ENCODE data around the gene RTN4.

GRCh38 chr2:55043841-55044240 lies 6.4 kb downstream of the RTN4 start:
- no peak for TF ChIP-seq EGR1 (IDR thresholded peaks at IDR 0.05)
- no peak for TF ChIP-seq TAF1 (IDR thresholded peaks at IDR 0.05; ENCODE audit: low read depth)
- no peak for TF ChIP-seq EP300 (IDR thresholded peaks at IDR 0.05; ENCODE audit: borderline replicate concordance)
- no peak for TF ChIP-seq TEAD4 (IDR thresholded peaks at IDR 0.05)
- TF ChIP-seq CEBPB (IDR thresholded peaks at IDR 0.05), result no peak
- TF ChIP-seq MAX (IDR thresholded peaks at IDR 0.05), result no peak
- TF ChIP-seq YY1 (IDR thresholded peaks at IDR 0.05; ENCODE audit: low read depth), result no peak
- TF ChIP-seq, protein P1, sequence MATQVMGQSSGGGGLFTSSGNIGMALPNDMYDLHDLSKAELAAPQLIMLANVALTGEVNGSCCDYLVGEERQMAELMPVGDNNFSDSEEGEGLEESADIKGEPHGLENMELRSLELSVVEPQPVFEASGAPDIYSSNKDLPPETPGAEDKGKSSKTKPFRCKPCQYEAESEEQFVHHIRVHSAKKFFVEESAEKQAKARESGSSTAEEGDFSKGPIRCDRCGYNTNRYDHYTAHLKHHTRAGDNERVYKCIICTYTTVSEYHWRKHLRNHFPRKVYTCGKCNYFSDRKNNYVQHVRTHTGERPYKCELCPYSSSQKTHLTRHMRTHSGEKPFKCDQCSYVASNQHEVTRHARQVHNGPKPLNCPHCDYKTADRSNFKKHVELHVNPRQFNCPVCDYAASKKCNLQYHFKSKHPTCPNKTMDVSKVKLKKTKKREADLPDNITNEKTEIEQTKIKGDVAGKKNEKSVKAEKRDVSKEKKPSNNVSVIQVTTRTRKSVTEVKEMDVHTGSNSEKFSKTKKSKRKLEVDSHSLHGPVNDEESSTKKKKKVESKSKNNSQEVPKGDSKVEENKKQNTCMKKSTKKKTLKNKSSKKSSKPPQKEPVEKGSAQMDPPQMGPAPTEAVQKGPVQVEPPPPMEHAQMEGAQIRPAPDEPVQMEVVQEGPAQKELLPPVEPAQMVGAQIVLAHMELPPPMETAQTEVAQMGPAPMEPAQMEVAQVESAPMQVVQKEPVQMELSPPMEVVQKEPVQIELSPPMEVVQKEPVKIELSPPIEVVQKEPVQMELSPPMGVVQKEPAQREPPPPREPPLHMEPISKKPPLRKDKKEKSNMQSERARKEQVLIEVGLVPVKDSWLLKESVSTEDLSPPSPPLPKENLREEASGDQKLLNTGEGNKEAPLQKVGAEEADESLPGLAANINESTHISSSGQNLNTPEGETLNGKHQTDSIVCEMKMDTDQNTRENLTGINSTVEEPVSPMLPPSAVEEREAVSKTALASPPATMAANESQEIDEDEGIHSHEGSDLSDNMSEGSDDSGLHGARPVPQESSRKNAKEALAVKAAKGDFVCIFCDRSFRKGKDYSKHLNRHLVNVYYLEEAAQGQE (IDR thresholded peaks at IDR 0.05; ENCODE audit: low read depth), result no peak
- TF ChIP-seq RAD21 (IDR thresholded peaks at IDR 0.05; ENCODE audit: low read depth), result no peak
- TF ChIP-seq USF1 (IDR thresholded peaks at IDR 0.05), result no peak
- TF ChIP-seq FOXM1 (IDR thresholded peaks at IDR 0.05; ENCODE audit: borderline replicate concordance, low read depth), result no peak
- no peak for TF ChIP-seq TCF12 (IDR thresholded peaks at IDR 0.05; ENCODE audit: low read depth)
